ENCODE results near the gene ALX4. TPM values are rescaled to one million over a fixed set of nuclear protein-coding genes. Genes with fewer than 3 reads are reported as not detected.

The ALX4 gene
- total and polyA plus RNA-seq, 2 experiments from 2014 or later: not detected

- no peak overlapping the region for H3K4me3 Mint-ChIP-seq
- TF ChIP-seq JUNB (IDR thresholded peaks at IDR 0.05; ENCODE audit: unreplicated experiment): no peak
- no peak for TF ChIP-seq CREB1 (CRISPR knock-in tag; IDR thresholded peaks at IDR 0.05; ENCODE audit: low read depth)
- no peak for TF ChIP-seq ETS1 (IDR thresholded peaks at IDR 0.05)
- TF ChIP-seq STAT1 (IDR thresholded peaks at IDR 0.05; ENCODE audit: unreplicated experiment): no peak
- H3K9me3 Mint-ChIP-seq: no peaks in the 10 kb centered on the region
- H3K27me3 Mint-ChIP-seq (ENCODE audit: insufficient read depth, low read depth, poor library complexity): peaks cover 60% of the 10 kb centered on the region
- peaks cover 26% of the 10 kb centered on the region for H3K4me1 Mint-ChIP-seq
- H3K4me1 ChIP-seq (ENCODE audit: insufficient read depth): peaks cover 22% of the 10 kb centered on the region
- no peaks in the 10 kb centered on the region for H3K36me3 Mint-ChIP-seq (ENCODE audit: low read depth)
- no peaks in the 10 kb centered on the region for H3K9me2 ChIP-seq (ENCODE audit: insufficient read depth)
- H3K27me3 ChIP-seq (ENCODE audit: insufficient read depth): peaks cover 89% of the 10 kb centered on the region
- no peak overlapping the region for H2AFZ ChIP-seq
- no peak overlapping the region for H3K27ac ChIP-seq (ENCODE audit: low read depth)
- no peaks in the 10 kb centered on the region; the same call in none of the 2 replicates for H4K20me1 ChIP-seq (replicated peaks; ENCODE audit: insufficient read depth)
- H3K4me2 ChIP-seq: no peak overlapping the region
- ATAC-seq: no peak
- no peak overlapping the region for H3K4me3 ChIP-seq
- H3K79me2 ChIP-seq (replicated peaks; ENCODE audit: insufficient read depth): no peaks in the 10 kb centered on the region
- H3K27ac Mint-ChIP-seq: no peak overlapping the region
- no peak for DNase-seq (ENCODE audit: low spot score)
- H3F3A ChIP-seq (replicated peaks; ENCODE audit: low read depth): no peaks in the 10 kb centered on the region
- no peaks in the 10 kb centered on the region for H3K36me3 ChIP-seq (ENCODE audit: insufficient read depth)
Observed at GRCh38 chr11:44332665-44333064, 22.7 kb upstream of the ALX4 start.

- Mint-ChIP-seq H3K4me1 (peaks cover 20% of the 10 kb centered on the region), H3K36me3 (ENCODE audit: low read depth) (no peaks in the 10 kb centered on the region), H3K27ac (no peak overlapping the region), H3K9me3 (no peaks in the 10 kb centered on the region), H3K27me3 (ENCODE audit: insufficient read depth, low read depth, poor library complexity) (peaks cover 59% of the 10 kb centered on the region), H3K4me3 (no peak overlapping the region)
- ATAC-seq (no peak), DNase-seq (ENCODE audit: low spot score) (no peak)
- Histone ChIP-seq H3K79me2 (replicated peaks; ENCODE audit: insufficient read depth) (no peaks in the 10 kb centered on the region), H3K36me3 (ENCODE audit: insufficient read depth) (no peaks in the 10 kb centered on the region), H3K4me2 (no peak overlapping the region), H3K9me2 (ENCODE audit: insufficient read depth) (no peaks in the 10 kb centered on the region), H3K27me3 (ENCODE audit: insufficient read depth) (peaks cover 91% of the 10 kb centered on the region), H4K20me1 (replicated peaks; ENCODE audit: insufficient read depth) (no peaks in the 10 kb centered on the region), H3K27ac (ENCODE audit: low read depth) (no peak overlapping the region), H2AFZ (no peak overlapping the region), H3K4me1 (ENCODE audit: insufficient read depth) (peaks cover 13% of the 10 kb centered on the region), H3F3A (replicated peaks; ENCODE audit: low read depth) (no peaks in the 10 kb centered on the region), H3K4me3 (no peak overlapping the region)
- TF ChIP-seq ZNF331 (CRISPR knock-in tag; IDR thresholded peaks at IDR 0.05; ENCODE audit: low read depth) (no peak), CTCF (conservative IDR thresholded peaks at IDR 0.05; ENCODE audit: low read depth in 2 of 2) (no peak), EZH2phosphoT487 (IDR thresholded peaks at IDR 0.05; ENCODE audit: unreplicated experiment) (no peak), EZH2 (IDR thresholded peaks at IDR 0.05; ENCODE audit: low read depth, unreplicated experiment) (no peak), CREB1 (CRISPR knock-in tag; IDR thresholded peaks at IDR 0.05; ENCODE audit: low read depth) (no peak)
Observed at GRCh38 chr11:44329472-44330230, 19.7 kb upstream of the ALX4 start.

Data from GM23338 (cell line).